H7 (cell line): Measurements from ENCODE around the gene KIZ. TPM values are rescaled to one million over a fixed set of nuclear protein-coding genes. Genes with fewer than 3 reads are reported as not detected.

ENCODE experiments used
- DNase-seq: peaks from one replicate; pipeline ENCODE4 v3.0.0; 2012
- H3K27me3 ChIP-seq: 2 replicates; pipeline ENCODE4 v1.6.0; 2011; ENCODE audit warnings: mild to moderate bottlenecking, low read length; ENCODE audit not compliant: control insufficient read depth, insufficient read depth
- H3K36me3 ChIP-seq: replicated peaks from 2 replicates; pipeline ENCODE4 v1.5.1; 2011; ENCODE audit warnings: low read length; ENCODE audit not compliant: control insufficient read depth, insufficient read depth
- H3K4me3 ChIP-seq: 2 replicates; pipeline ENCODE4 v1.5.1; 2011; ENCODE audit warnings: low read depth, mild to moderate bottlenecking, control low read depth, low read length, moderate library complexity; ENCODE audit not compliant: insufficient read depth
- total RNA-seq: library from RNA; depleted of rRNA; stranded (reverse); fragments of >200 nt; shearing (Covaris generic); gene quantifications from 2 replicates; pipeline ENCODE4 v1.2.3, GENCODE V29; 2014; rRNA removed

The KIZ gene
- total RNA-seq = 18.0 and 39.6 TPM in 2 replicates

- no peaks in the 10 kb centered on the region for H3K27me3 ChIP-seq
- peak; percentile 96 for DNase-seq
- no peaks in the 10 kb centered on the region for H3K36me3 ChIP-seq
- H3K4me3 ChIP-seq = peak within 1 kb of the TSS; percentile 79
These were observed at the start of gene KIZ for GRCh38 chr20:21125849-21126580. KIZ (plus strand) TSS chr20:21126082; CDS start chr20:21126116, 34 bp downstream.

- Histone ChIP-seq H3K27me3 (no peaks in the 10 kb centered on the region; the same call in 1 of the 2 replicates), H3K36me3 (no peaks in the 10 kb centered on the region), H3K4me3 (no peak overlapping the region)
- DNase-seq = no peak
These were observed 48.0 kb upstream of the KIZ start for GRCh38 chr20:21077809-21078345.

GRCh38 chr20:21082584-21082983, 43.3 kb upstream of the KIZ start:
- H3K36me3 ChIP-seq = no peaks in the 10 kb centered on the region
- DNase-seq = no peak
- no peak overlapping the region for H3K4me3 ChIP-seq
- no peaks in the 10 kb centered on the region for H3K27me3 ChIP-seq

- no peaks in the 10 kb centered on the region for H3K36me3 ChIP-seq
- no peak overlapping the region for H3K4me3 ChIP-seq
- H3K27me3 ChIP-seq = no peaks in the 10 kb centered on the region
- no peak for DNase-seq
These were observed 42.0 kb upstream of the KIZ start for GRCh38 chr20:21083825-21084325.

DNA sequence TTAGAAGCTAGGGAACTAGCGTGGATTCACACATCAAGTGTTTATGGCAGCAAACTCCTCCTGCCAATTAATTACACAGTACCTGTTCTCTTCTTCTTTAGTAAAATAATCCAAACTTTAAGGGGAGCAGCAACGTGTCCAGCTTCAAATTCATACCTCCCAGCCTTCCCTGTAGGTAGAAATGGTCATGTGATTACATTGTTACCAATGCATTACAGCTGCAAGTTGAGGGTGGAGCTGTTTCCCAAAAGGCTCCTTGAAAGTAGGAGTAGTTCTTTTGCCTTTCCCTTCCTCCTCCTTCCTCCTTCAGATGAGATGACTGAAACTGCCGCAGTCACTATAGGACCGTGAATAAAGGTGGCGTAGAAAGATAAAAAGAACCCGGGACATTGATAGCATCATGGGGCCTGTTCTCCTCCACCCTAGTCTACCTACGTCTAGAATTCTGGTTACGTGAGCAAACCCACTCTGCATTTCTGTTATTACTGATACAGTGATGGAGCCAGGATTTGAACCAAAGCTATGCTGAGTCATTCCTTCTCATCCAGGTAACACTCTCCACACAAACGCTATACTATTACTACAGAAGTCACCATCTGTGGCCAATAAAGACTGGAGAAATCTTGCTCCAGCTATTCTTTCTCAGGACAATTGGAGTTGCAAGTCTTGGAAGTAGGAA, 37.9 kb upstream of the KIZ start:
- no peak for DNase-seq
- H3K36me3 ChIP-seq = no peaks in the 10 kb centered on the region
- H3K4me3 ChIP-seq = no peak overlapping the region
- H3K27me3 ChIP-seq = no peaks in the 10 kb centered on the region

DNA sequence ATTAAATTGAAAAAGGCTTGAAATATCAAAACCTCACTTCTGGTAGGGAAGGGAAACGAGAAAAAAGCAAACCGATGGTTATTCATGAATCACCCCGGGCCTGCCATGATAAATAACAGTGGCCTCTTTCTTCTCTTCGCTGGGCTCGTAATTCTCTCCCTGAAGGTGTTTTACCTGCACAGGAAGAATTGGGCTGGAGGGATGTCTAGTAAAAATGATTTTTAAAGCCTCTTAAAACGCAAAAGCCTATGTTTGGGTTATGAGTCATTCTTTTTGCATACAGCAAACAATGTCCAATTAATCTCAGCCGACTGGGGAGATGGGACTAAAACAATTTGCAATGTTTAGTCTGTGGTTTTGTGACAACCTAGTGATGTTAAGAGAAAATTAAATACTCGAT, 36.5 kb upstream of the KIZ start:
- no peaks in the 10 kb centered on the region for H3K27me3 ChIP-seq
- H3K4me3 ChIP-seq = no peak overlapping the region
- DNase-seq = no peak
- no peaks in the 10 kb centered on the region for H3K36me3 ChIP-seq

DNA sequence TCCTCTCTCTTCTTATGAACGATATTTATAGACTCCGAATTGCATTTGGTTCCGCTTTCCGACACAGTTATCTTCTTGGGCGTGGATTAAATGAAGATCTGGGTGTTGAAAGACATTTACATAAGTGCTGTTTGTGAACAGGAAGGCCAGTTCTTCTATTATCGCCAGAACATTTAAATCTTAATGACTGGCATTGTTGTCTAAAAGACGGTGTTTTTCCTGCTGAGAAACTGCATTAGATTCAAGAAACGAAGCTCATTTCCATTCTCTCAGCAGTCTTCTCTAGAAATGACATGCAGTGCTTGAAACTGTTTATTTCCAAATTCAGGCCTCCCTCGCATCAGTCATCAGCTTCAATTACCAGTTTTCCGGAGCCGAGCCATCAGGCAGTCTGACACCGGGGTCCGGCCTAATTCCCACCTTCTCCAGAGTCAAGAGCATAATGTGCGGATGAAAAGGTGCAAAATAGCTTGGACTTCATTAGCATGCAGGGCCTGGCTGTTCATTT, 35.7 kb upstream of the KIZ start:
- Histone ChIP-seq H3K36me3 (no peaks in the 10 kb centered on the region), H3K27me3 (no peaks in the 10 kb centered on the region), H3K4me3 (no peak overlapping the region)
- DNase-seq = no peak

- H3K27me3 ChIP-seq = no peaks in the 10 kb centered on the region
- H3K36me3 ChIP-seq = no peaks in the 10 kb centered on the region
- DNase-seq = no peak
- H3K4me3 ChIP-seq = no peak overlapping the region
These were observed 35.2 kb upstream of the KIZ start for GRCh38 chr20:21090721-21091120.

DNA sequence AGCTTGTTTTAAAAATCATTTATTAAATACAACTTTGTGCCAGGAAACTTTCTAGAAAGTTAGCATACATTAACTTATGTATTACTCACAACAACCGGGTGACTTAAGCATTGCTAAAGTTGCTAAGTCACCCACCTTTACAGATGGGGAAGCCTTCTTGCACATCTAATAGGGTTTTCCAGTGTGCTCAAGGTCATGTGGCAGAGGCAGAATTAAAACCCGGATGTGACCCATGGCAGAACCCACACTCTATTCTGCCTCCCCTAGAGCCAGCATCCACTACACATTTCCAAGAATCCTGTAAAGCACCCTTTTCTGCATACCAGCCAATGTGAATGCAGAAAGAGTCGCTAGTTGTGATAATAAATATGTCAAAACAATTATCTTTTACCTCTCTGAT, 33.1 kb upstream of the KIZ start:
- Histone ChIP-seq H3K4me3 (no peak overlapping the region), H3K27me3 (no peaks in the 10 kb centered on the region; the same call in 1 of the 2 replicates), H3K36me3 (no peaks in the 10 kb centered on the region)
- DNase-seq = no peak

DNA sequence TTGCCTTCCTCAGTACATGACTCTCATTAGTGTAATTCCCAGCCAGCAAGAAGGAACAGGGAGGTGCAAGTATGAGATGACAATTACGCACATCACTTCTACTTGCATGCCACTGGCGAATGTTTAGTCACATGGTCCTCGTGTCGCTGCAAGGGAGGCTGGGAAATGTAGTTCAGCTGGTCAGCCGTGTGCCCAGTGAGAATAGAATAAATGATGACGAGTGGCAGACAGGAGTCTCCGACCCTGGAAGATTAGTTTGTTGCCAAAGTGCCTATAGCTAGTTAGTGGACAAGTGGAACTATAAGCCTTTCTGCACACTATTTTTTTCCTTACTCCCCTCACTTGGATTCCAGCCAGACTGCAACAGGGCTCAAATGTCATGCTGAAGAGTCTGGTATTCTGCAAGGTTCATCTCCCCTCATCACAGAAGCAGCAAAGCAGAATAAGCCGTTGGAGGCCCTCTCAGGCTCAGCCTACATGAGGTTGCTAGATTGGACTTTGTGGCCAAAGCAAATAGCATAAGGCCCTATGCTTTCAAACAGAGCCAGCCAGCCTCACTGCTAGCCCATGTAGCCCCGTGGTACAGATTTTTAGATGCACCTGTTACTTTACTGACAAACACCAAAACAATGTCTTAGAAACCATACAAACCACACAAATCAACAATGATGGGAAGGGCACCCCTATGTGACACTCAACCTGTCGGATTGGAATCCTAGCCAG, 29.4 kb upstream of the KIZ start:
- H3K4me3 ChIP-seq = no peak overlapping the region
- peak; percentile 43 for DNase-seq

GRCh38 chr20:21099751-21100577, 25.9 kb upstream of the KIZ start:
- Histone ChIP-seq H3K4me3 (peak overlapping the region; percentile 59), H3K36me3 (no peaks in the 10 kb centered on the region), H3K27me3 (peaks cover 53% of the 10 kb centered on the region)
- peak; percentile 58 for DNase-seq

More for the DNA sequence above, 29.4 kb upstream of the KIZ start:
- Histone ChIP-seq H3K27me3 (peaks cover 20% of the 10 kb centered on the region), H3K36me3 (no peaks in the 10 kb centered on the region)

DNA sequence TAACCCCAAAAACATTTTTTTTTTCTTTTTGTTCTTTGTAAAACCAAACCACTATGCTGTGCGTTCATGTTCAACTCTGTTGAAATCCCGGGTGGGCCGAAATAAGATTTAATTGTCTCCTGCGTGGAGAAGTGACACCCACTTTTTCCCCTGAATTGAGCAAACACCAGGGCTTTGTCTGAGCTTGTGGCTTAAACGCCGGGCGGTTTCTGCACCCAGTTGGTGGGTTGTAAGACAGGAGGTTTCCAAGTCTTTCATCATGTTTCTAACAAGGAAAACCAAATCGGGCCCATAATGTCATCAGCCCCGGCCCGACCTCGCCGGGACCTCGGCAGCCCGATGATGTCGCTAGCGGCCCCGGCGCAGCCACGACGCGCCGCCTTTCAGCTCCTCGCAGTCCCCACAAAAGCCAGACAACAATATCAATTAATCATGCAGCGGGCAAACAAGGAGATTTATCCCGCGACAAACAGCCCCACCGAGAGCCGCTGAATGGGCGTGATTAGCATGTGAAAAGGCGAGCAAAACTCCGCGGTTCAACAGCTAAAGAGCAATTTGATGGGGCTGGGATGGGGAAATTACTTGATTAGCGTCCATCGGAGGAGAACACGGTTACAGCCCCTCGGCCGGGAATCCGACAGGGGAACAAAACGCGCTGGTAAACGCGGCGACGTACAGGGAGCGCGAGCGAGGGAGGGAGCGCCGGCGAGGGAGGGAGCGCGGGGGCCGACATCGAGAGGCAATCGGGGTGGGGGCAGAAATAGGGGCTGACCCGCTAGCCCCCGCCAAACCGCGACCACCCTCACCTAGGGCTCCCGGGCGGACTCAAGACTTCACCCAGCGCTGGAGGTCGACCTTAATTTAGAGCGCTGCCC, 25.1 kb upstream of the KIZ start:
- Histone ChIP-seq H3K36me3 (no peaks in the 10 kb centered on the region), H3K4me3 (peak overlapping the region; percentile 59), H3K27me3 (peaks cover 61% of the 10 kb centered on the region)
- peak; percentile 81 for DNase-seq

GRCh38 chr20:21101453-21101931, 24.4 kb upstream of the KIZ start:
- DNase-seq = peak; percentile 79
- H3K36me3 ChIP-seq = no peaks in the 10 kb centered on the region
- H3K4me3 ChIP-seq = peak overlapping the region; percentile 59
- H3K27me3 ChIP-seq = peaks cover 68% of the 10 kb centered on the region
